Left lung (tissue), 10 donors: ENCODE results near the gene HSPA12A. TPM values are rescaled to one million over a fixed set of nuclear protein-coding genes. Genes with fewer than 3 reads are reported as not detected.

Experiments
- ATAC-seq: fragments of 200-7000 bp; cut with Tn5 transposase; one replicate; pipeline ENCODE4 v1.9.1; 2020; ENCODE audit warnings: moderate library complexity
- DNase-seq, 4 donors: peaks; one replicate each; pipeline ENCODE4 v3.0.0-alpha.2; 2013 to 2020
- H3K27ac ChIP-seq, 2 donors: fragments of 200-600 bp; sonication (generic) in 1 of 2; one replicate each; pipeline versions ENCODE4 v1.5.0 to v1.8.0; 2020 to 2021
- H3K27me3 ChIP-seq, 2 donors: fragments of 200-600 bp; sonication (generic) in 1 of 2; one replicate each; pipeline versions ENCODE4 v1.5.0 to v1.8.0; 2020 to 2021
- H3K36me3 ChIP-seq, 2 donors: fragments of 200-600 bp; sonication (generic) in 1 of 2; one replicate each; pipeline versions ENCODE4 v1.5.0 to v1.8.0; 2020 to 2021
- H3K4me1 ChIP-seq, 2 donors: fragments of 200-600 bp; one replicate each; pipeline ENCODE4 v1.8.0; 2021
- H3K4me3 ChIP-seq, 2 donors: fragments of 200-600 bp; sonication (generic) in 1 of 2; one replicate each; pipeline versions ENCODE4 v1.5.0 to v1.8.0; 2020 to 2021; ENCODE audit warnings: mild to moderate bottlenecking in 1 of 2
- H3K9me3 ChIP-seq, 2 donors: fragments of 200-600 bp; sonication (generic) in 1 of 2; one replicate each; pipeline versions ENCODE4 v1.5.0 to v1.8.0; 2020 to 2021
- CTCF ChIP-seq, 2 donors: fragments of 200-600 bp; sonication (generic) in 1 of 2; IDR thresholded peaks; one replicate each; pipeline versions ENCODE4 v1.5.0 to v1.8.0; 2021; ENCODE audit warnings: antibody characterized with exemption in 2 of 2
- intact Hi-C, 2 donors: fragments of 100-400 bp; cut with DNase I; formaldehyde crosslinking; loops; one replicate each; pipeline versions ENCODE4 v1.11.2 to v1.14.2; 2022
- polyA plus RNA-seq, 6 donors: library from polyadenylated mRNA; unstranded; fragments of 120-200 nt; gene quantifications; one replicate each; pipeline ENCODE4 v1.2.1, GENCODE V29; 2013; ENCODE audit not compliant: insufficient read length in 6 of 6
- total RNA-seq, 2 donors: library from RNA; stranded (reverse); fragmentation: NEBNext Ultra II Directional; extraction: Animal tissue kit (Norgen Biotek cat#: 25700); gene quantifications; one replicate each; pipeline ENCODE4 v1.2.1, GENCODE V29; 2021
- donor health status: DM: no; HTN: yes; CAD: no.
- donor health status: DM: no; HTN: no; CAD: no.

The HSPA12A gene
- total and polyA plus RNA-seq, 8 donors, result 9.1 to 13.5 (median 12.0) TPM

- H3K27me3 ChIP-seq, result peaks cover 0 to 5% of the 10 kb centered on the region in 2 donors
- H3K36me3 ChIP-seq, result no peaks in the 10 kb centered on the region
- no peak for TF ChIP-seq CTCF (IDR thresholded peaks at IDR 0.05)
- no peak overlapping the region for H3K27ac ChIP-seq
- intact Hi-C loops, result loop anchor here (10.0 kb wide), 2 partner anchors 97 to 487 kb away; no protein-coding TSS in a partner anchor
- H3K4me3 ChIP-seq, result no peak overlapping the region
- H3K4me1 ChIP-seq, result peaks cover 0 to 8% of the 10 kb centered on the region in 2 donors
- no peaks in the 10 kb centered on the region for H3K9me3 ChIP-seq
- ATAC-seq, result peak; percentile 66
- DNase-seq, result peak in 2 of 4 donors; percentile 35 to 40
Measured at GRCh38 chr10:116688241-116688711, 54.1 kb downstream of the HSPA12A start.

- Histone ChIP-seq H3K9me3 (no peaks in the 10 kb centered on the region), H3K27ac (no peak overlapping the region), H3K27me3 (peaks cover 0 to 5% of the 10 kb centered on the region in 2 donors), H3K4me1 (peaks cover 0 to 8% of the 10 kb centered on the region in 2 donors), H3K4me3 (no peak overlapping the region), H3K36me3 (no peaks in the 10 kb centered on the region)
- intact Hi-C loops, result loop anchor here (10.0 kb wide), 2 partner anchors 97 to 487 kb away; no protein-coding TSS in a partner anchor
- DNase-seq (no peak), ATAC-seq (no peak)
- no peak for TF ChIP-seq CTCF (IDR thresholded peaks at IDR 0.05)
Measured at GRCh38 chr10:116687633-116688032, 54.7 kb downstream of the HSPA12A start.

GRCh38 chr10:116686632-116687031 lies 55.7 kb downstream of the HSPA12A start:
- no peak overlapping the region for H3K4me3 ChIP-seq
- DNase-seq, result no peak
- ATAC-seq, result no peak
- H3K27me3 ChIP-seq, result peaks cover 0 to 5% of the 10 kb centered on the region in 2 donors
- peaks cover 0 to 8% of the 10 kb centered on the region in 2 donors for H3K4me1 ChIP-seq
- TF ChIP-seq CTCF (IDR thresholded peaks at IDR 0.05), result no peak
- no peaks in the 10 kb centered on the region for H3K36me3 ChIP-seq
- H3K27ac ChIP-seq, result no peak overlapping the region
- no peaks in the 10 kb centered on the region for H3K9me3 ChIP-seq
- intact Hi-C loops, result loop anchor here (10.0 kb wide), 2 partner anchors 98 to 488 kb away; no protein-coding TSS in a partner anchor

GRCh38 chr10:116685807-116686206 lies 56.6 kb downstream of the HSPA12A start:
- DNase-seq (no peak), ATAC-seq (no peak)
- TF ChIP-seq CTCF (IDR thresholded peaks at IDR 0.05), result no peak
- Histone ChIP-seq H3K27me3 (peaks cover 0 to 5% of the 10 kb centered on the region in 2 donors), H3K9me3 (no peaks in the 10 kb centered on the region), H3K4me3 (no peak overlapping the region), H3K27ac (no peak overlapping the region), H3K36me3 (no peaks in the 10 kb centered on the region), H3K4me1 (peaks cover 0 to 5% of the 10 kb centered on the region in 2 donors)
- intact Hi-C loops, result loop anchor here (10.0 kb wide), 2 partner anchors 99 to 489 kb away; no protein-coding TSS in a partner anchor

- H3K27ac ChIP-seq, result no peak overlapping the region
- no peaks in the 10 kb centered on the region for H3K9me3 ChIP-seq
- H3K27me3 ChIP-seq, result peaks cover 0 to 5% of the 10 kb centered on the region in 2 donors
- DNase-seq (no peak), ATAC-seq (no peak)
- intact Hi-C loops, result loop anchor here (5.0 to 10.0 kb wide), 3 partner anchors 100 to 490 kb away; no protein-coding TSS in a partner anchor
- H3K36me3 ChIP-seq, result no peaks in the 10 kb centered on the region
- H3K4me1 ChIP-seq, result peaks cover 0 to 2% of the 10 kb centered on the region in 2 donors
- H3K4me3 ChIP-seq, result no peak overlapping the region
- TF ChIP-seq CTCF (IDR thresholded peaks at IDR 0.05), result no peak
Measured at GRCh38 chr10:116684781-116685180, 57.6 kb downstream of the HSPA12A start.
